Heart left ventricle (tissue), 16 donors: ENCODE data around the gene CCL20. TPM values are rescaled to one million over a fixed set of nuclear protein-coding genes. Genes with fewer than 3 reads are reported as not detected.

ENCODE experiments used
- ATAC-seq, 4 donors: fragments of 200-7000 bp; cut with Tn5 transposase; one replicate each; pipeline ENCODE4 v1.9.1; 2020 to 2022; ENCODE audit warnings: moderate library complexity in 4 of 4, mild to moderate bottlenecking in 3 of 4, moderate number of reproducible peaks in 1 of 4
- DNase-seq, 5 donors: peaks; one replicate each; pipeline ENCODE4 v3.0.0-alpha.2; 2020
- H3K27ac ChIP-seq, 12 donors: fragments of 200-600 bp; sonication (generic) in 4 of 12; one replicate each; pipeline versions ENCODE4 v1.5.0 to v1.8.0; 2016 to 2022; ENCODE audit warnings: mild to moderate bottlenecking in 2 of 12
- H3K27me3 ChIP-seq, 9 donors: fragments of 200-600 bp; sonication (generic) in 2 of 9; one replicate each; pipeline versions ENCODE4 v1.5.1 to v1.8.0; 2016 to 2022; ENCODE audit warnings: mild to moderate bottlenecking in 3 of 9
- H3K36me3 ChIP-seq, 9 donors: fragments of 200-600 bp; sonication (generic) in 2 of 9; one replicate each; pipeline versions ENCODE4 v1.5.0 to v1.8.0; 2018 to 2022; ENCODE audit warnings: mild to moderate bottlenecking in 2 of 9
- H3K4me1 ChIP-seq, 12 donors: fragments of 200-600 bp; sonication (generic) in 4 of 12; one replicate each; pipeline versions ENCODE4 v1.5.0 to v1.8.0; 2016 to 2022; ENCODE audit warnings: mild to moderate bottlenecking in 3 of 12
- H3K4me3 ChIP-seq, 12 donors: fragments of 200-600 bp; sonication (generic) in 4 of 12; one replicate each; pipeline versions ENCODE4 v1.5.0 to v1.8.0; 2017 to 2022; ENCODE audit warnings: mild to moderate bottlenecking in 9 of 12, moderate library complexity in 4 of 12
- H3K9me3 ChIP-seq, 12 donors: fragments of 200-600 bp; sonication (generic) in 4 of 12; one replicate each; pipeline versions ENCODE4 v1.5.0 to v1.8.0; 2016 to 2022; ENCODE audit warnings: mild to moderate bottlenecking in 1 of 12
- POLR2A ChIP-seq, 2 donors: fragments of 450-650 bp; IDR thresholded peaks; one replicate each; pipeline ENCODE4 v1.6.1; 2017; ENCODE audit warnings: antibody characterized with exemption in 2 of 2, mild to moderate bottlenecking in 2 of 2, moderate library complexity in 2 of 2
- WGBS, 4 donors: extraction: QIAGEN DNeasy Blood & Tissue Kit in 2 of 4; methylation state at CpG; one replicate each; pipeline versions ENCODE4 v1.1.5 to v1.1.7; 2013 to 2018; 5-methylcytosine and 5-hydroxymethylcytosine counted together
- intact Hi-C, 10 donors: fragments of 100-400 bp; cut with DNase I; formaldehyde crosslinking; loops; one replicate each; pipeline versions ENCODE4 v1.11.1 to v1.14.2; 2022
- polyA plus RNA-seq, 2 donors: library from polyadenylated mRNA; stranded (reverse); fragments of 200-250 nt; gene quantifications; one replicate each; pipeline ENCODE4 v1.2.3, GENCODE V29; 2013
- total RNA-seq, 9 donors: library from RNA; depleted of rRNA in 2 of 9; stranded (reverse); fragments of >200 nt in 2 of 9; fragmentation: NEBNext Ultra II Directional in 3 of 9; extraction: Animal tissue kit (Norgen Biotek cat#: 25700) in 3 of 9; gene quantifications; one replicate each; pipeline versions ENCODE4 v1.1.0 to v1.2.4, GENCODE V29; 2016 to 2023
- TF ChIP-seq, protein P1 (sequence below), 12 donors: fragments of 200-600 bp; sonication (generic) in 4 of 12; IDR thresholded peaks; one replicate each; pipeline versions ENCODE4 v1.5.0 to v1.8.0; 2018 to 2022; ENCODE audit warnings: antibody characterized with exemption in 12 of 12, mild to moderate bottlenecking in 5 of 12
- donor health status: ischemic (EF 13 %, LVEDD 7.1; RV severe dilation, severe dysfunction).
- donor health status: healthy with polysubstance abuse.
- donor health status: DM: no; HTN: yes; CAD: no.
- donor health status: DM: no; HTN: no; CAD: no.
- donor health status: ischemic (EF 25% LVEDD 6.9; RV normal size, moderate dysfunction).
- donor health status: ischemic (EF 25% LVEDD 5.7; RV mildly dilated, moderate dysfunction).
- donor health status: healthy.
- donor health status: DM: yes; HTN: yes; CAD: no.
- donor health status: ischemic (EF 35%, LVEDD 5.7; RV mildly dilated, moderate dysfunction).
- donor health status: nonischemic (EF 11% LVEDD 7.7; RV severe dilation, severe dysfunction).
- donor health status: DM: yes; HTN: yes; CAD: no.
- donor health status: PGD.
- donor health status: ischemic (EF 29% LVEDD 5.4; RV normal size, mild dysfunction).
- donor health status: nonischemic (EF 23%, LVEDD 6.1; RV moderate dilation, normal function).

The CCL20 gene
- total and polyA plus RNA-seq, 11 donors: 0.48 to 1.1 TPM; not detected in 9

DNA sequence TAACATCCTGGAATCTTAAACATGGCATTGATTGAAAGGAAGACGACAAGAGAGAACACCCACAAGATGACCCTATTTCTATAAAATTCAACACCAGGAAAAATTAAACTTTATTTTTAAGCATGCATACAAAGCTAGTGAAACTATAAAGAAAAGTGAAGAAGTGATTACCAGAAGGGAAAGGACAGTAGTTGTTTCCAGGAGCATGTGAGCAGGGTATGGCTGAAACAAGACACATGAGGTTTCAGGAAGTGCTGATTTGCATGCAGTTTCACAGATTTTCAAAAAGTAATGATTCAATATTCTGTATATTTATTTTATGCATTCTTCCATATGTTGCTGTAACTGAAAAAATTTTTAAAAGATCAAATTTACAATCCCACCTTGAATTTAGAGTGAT lies 33.2 kb downstream of the CCL20 start:
- TF ChIP-seq, protein P1, sequence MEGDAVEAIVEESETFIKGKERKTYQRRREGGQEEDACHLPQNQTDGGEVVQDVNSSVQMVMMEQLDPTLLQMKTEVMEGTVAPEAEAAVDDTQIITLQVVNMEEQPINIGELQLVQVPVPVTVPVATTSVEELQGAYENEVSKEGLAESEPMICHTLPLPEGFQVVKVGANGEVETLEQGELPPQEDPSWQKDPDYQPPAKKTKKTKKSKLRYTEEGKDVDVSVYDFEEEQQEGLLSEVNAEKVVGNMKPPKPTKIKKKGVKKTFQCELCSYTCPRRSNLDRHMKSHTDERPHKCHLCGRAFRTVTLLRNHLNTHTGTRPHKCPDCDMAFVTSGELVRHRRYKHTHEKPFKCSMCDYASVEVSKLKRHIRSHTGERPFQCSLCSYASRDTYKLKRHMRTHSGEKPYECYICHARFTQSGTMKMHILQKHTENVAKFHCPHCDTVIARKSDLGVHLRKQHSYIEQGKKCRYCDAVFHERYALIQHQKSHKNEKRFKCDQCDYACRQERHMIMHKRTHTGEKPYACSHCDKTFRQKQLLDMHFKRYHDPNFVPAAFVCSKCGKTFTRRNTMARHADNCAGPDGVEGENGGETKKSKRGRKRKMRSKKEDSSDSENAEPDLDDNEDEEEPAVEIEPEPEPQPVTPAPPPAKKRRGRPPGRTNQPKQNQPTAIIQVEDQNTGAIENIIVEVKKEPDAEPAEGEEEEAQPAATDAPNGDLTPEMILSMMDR (IDR thresholded peaks at IDR 0.05): no peak
- TF ChIP-seq POLR2A (IDR thresholded peaks at IDR 0.05): no peak
- Histone ChIP-seq H3K36me3 (no peaks in the 10 kb centered on the region), H3K4me1 (peaks cover 0 to 3% (median 0%) of the 10 kb centered on the region in 12 donors), H3K4me3 (no peak overlapping the region), H3K27ac (no peak overlapping the region), H3K9me3 (no peaks in the 10 kb centered on the region), H3K27me3 (peaks cover 0 to 7% (median 0%) of the 10 kb centered on the region in 9 donors)
- ATAC-seq (no peak), DNase-seq (no peak)
- intact Hi-C loops: no loop called here
- WGBS, 4 donors: 77 to 84% (median 81%) methylated on average over 1 of the region's 1 CpG

DNA sequence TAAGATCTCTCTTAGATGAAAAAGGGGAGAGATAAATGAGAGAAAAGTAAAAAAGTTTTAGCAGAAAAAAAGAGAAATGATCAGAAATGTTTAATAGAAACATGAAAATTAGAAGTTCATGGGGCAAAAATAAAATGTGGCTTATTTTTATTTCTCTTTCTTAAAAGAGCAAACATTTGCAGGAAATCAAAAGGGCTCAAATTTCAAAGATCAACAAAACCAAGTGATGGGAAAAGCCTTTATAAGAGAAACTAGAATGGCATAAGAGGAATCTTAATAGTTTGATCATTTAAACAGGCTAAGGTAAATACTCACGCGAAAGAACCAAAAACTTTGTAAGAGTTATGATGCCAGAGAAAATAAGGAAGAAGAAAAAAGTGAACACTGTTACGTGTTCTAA lies 34.5 kb downstream of the CCL20 start:
- H3K4me1 ChIP-seq: peaks cover 0 to 3% (median 0%) of the 10 kb centered on the region in 12 donors
- no peak for ATAC-seq
- DNase-seq: no peak
- H3K9me3 ChIP-seq: no peaks in the 10 kb centered on the region
- H3K27me3 ChIP-seq: peaks cover 0 to 7% (median 0%) of the 10 kb centered on the region in 9 donors
- WGBS, 4 donors: 43 to 87% (median 62%) methylated on average over 3 of the region's 3 CpGs
- no peaks in the 10 kb centered on the region for H3K36me3 ChIP-seq
- H3K4me3 ChIP-seq: no peak overlapping the region
- TF ChIP-seq, protein P1 (IDR thresholded peaks at IDR 0.05): no peak
- no peak for TF ChIP-seq POLR2A (IDR thresholded peaks at IDR 0.05)
- intact Hi-C loops: no loop called here
- H3K27ac ChIP-seq: no peak overlapping the region

DNA sequence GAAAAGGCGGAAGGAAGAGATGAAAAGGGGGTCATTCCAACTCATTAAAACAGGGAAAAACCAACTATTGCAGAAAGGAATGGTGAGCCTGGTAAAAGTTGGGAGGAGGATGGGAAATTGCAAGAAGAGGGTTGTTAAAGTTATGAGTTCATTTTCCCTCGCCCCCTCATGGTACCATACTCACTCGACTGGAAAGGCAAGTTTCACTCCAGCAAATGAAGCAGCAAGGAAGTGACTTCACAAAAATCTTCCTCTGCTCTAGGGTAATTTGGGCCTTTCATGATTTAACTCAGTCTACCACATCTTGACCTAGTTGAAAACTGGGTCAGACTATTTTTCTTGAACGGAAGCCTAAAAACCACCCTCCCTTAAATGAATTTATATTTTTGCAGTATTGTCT lies 34.9 kb downstream of the CCL20 start:
- ATAC-seq: peak in 1 of 4 donors; percentile 77
- TF ChIP-seq POLR2A (IDR thresholded peaks at IDR 0.05): no peak
- TF ChIP-seq, protein P1 (IDR thresholded peaks at IDR 0.05): no peak
- intact Hi-C loops: no loop called here
- no peaks in the 10 kb centered on the region for H3K36me3 ChIP-seq
- 71 to 82% (median 80%) methylated on average over 4 of the region's 4 CpGs for WGBS, 4 donors
- H3K27me3 ChIP-seq: peaks cover 0 to 7% (median 0%) of the 10 kb centered on the region in 9 donors
- DNase-seq: no peak
- H3K9me3 ChIP-seq: no peaks in the 10 kb centered on the region
- peaks cover 0 to 3% (median 0%) of the 10 kb centered on the region in 12 donors for H3K4me1 ChIP-seq
- no peak overlapping the region for H3K27ac ChIP-seq
- H3K4me3 ChIP-seq: no peak overlapping the region

DNA sequence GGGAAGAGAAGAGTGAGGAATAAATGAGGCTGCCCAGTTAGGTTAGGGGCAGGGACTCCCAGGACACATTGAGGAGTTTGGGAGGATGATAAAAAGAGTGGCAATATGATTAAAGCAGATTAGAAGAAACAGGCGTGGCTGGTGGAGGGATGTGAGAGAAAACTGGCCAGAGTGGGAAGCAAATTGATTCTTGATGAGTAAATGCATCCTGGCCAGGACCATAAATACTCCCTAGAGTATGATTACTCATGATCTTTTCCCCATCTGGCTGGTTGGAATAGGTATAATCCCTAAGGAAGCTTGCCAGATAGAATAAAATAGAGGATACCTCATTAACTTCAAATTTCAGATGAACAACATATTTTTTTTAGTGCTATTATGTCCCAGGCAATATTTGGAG lies 36.3 kb downstream of the CCL20 start:
- Histone ChIP-seq H3K27me3 (peaks cover 0 to 10% (median 0%) of the 10 kb centered on the region in 9 donors), H3K27ac (peak overlapping the region in 1 of 12 donors; percentile 54), H3K4me1 (peaks cover 0 to 3% (median 0%) of the 10 kb centered on the region in 12 donors), H3K9me3 (no peaks in the 10 kb centered on the region), H3K4me3 (no peak overlapping the region), H3K36me3 (no peaks in the 10 kb centered on the region)
- WGBS, 4 donors: 40 to 69% (median 49%) methylated on average over 1 of the region's 1 CpG
- TF ChIP-seq, protein P1 (IDR thresholded peaks at IDR 0.05): no peak
- no peak for DNase-seq
- peak in 1 of 4 donors; percentile 83 for ATAC-seq
- intact Hi-C loops: no loop called here
